ENCODE measurements around the gene TAS2R5.
A peak's percentile ranks its signal among the peaks of the same experiment; 100 is the strongest.
"Not testable (repeated sequence)": the region's sequence is repeated elsewhere in the genome, so short reads cannot be mapped to it uniquely, and the experiment has no call there.

TAS2R5 gene, protein sequence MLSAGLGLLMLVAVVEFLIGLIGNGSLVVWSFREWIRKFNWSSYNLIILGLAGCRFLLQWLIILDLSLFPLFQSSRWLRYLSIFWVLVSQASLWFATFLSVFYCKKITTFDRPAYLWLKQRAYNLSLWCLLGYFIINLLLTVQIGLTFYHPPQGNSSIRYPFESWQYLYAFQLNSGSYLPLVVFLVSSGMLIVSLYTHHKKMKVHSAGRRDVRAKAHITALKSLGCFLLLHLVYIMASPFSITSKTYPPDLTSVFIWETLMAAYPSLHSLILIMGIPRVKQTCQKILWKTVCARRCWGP

DNA sequence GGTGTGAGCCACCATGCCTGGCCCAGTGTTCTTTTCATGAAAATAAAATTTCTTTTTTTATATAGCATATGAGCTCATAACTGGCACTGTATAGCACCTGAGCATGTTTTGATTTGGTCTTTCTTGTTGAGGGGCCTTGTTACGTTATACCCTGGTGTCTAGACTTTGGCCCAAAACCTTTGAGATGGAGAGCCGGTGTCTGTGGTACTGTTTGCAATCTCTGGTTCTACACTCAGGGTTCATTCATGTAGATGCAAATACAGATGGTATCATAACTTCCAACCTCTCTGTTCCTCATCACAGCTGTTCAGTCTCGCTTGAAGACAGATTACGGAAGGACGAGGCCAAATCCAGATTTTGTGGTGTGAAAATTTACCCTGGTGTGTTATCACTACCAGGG, at the start of gene TAS2R5:
TAS2R5 (plus strand) TSS at position 301 of the 400 bp plus-strand sequence. CDS start 145 bp downstream, outside the sequence.
- DNase-seq (ENCODE audit: low spot score), result no peak

GRCh38 chr7:141742229-141742628, 47.8 kb upstream of the TAS2R5 start:
- DNase-seq (ENCODE audit: low spot score), result no peak

GRCh38 chr7:141744131-141744530, 45.9 kb upstream of the TAS2R5 start:
- DNase-seq (ENCODE audit: low spot score), result no peak

DNA sequence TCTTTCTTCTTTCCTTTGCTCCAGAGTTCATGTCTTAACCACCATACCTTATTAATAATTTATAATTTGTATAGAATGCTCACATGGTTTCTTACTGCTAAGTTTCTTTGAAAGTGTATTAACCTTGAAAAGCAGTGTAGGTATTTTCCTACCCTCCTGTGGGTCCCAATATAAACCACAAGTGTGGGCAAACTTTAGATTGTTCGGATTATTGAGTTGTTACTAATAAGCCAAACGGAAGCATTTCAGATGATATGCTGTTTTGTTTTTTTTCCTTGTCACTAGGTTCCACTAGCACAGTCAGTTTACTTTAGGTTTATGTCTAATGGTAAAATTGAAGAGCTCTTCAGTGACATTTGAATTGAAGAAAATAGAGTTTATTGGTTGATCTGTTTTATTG, 41.6 kb upstream of the TAS2R5 start:
- DNase-seq (ENCODE audit: low spot score), result no peak

GRCh38 chr7:141751904-141752303, 38.1 kb upstream of the TAS2R5 start:
- not testable (repeated sequence) for DNase-seq (ENCODE audit: low spot score)

DNA sequence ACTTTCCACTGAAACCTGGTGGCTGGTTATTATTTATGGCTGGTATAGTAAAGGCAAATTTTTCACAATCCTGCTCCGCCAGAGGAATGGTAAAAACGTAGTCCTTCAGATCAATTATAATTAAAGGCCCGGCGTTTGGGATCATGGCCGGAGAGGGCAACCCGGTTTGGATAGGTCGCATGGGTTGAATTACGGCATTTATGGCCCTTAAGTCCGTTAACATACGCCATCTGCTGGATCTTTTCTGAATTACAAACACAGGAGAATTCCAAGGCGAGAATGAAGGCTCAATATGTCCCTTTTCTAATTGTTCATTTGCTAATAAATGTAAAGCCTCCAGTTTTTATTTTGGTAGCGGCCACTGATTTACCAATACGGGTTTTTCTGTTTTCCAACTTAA, 37.4 kb upstream of the TAS2R5 start:
- no peak for DNase-seq (ENCODE audit: low spot score)

DNA sequence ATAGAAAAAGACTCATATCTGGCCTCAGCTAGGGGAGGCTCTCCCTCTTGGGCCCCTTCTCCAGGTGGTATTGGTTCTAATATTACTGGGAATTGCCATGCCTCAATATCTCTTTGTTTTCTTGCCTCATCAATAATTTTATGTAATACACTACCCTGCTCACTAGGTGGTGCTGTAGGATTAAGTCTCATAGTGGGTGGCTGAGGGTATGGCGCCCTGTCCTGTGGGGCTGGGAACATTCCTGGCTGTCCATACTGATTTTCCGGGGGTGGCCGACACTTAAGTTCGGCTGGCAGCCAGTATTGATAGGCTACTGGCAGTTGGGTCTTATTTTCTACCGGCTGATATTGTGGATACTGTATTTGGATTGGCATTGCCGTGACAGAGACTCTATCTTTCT, 35.1 kb upstream of the TAS2R5 start:
- peak; percentile 15 for DNase-seq (ENCODE audit: low spot score)

DNA sequence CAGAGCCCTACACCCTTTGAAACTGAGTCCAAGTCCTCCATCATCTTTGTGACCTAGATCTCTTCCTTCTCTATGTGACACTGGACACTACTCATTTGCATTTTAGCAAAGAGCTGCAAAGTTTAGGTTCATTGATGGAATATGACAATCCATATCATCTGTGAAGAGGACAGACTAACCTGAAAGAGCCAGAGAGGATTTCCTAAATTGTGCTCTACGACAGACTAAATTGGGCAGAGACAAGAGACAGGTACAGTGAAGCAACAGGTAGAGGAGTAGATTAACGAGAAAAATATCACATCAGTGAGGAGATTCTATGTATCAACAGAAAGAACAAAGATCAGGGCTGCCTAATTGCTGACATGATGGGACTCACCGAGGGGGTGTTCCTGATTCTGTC, 26.2 kb upstream of the TAS2R5 start, which contains the start of gene TAS2R3:
TAS2R3 (plus strand) TSS at position 301 of the 400 bp plus-strand sequence; CDS start at position 363, 62 bp downstream.
- DNase-seq (ENCODE audit: low spot score), result no peak

DNA sequence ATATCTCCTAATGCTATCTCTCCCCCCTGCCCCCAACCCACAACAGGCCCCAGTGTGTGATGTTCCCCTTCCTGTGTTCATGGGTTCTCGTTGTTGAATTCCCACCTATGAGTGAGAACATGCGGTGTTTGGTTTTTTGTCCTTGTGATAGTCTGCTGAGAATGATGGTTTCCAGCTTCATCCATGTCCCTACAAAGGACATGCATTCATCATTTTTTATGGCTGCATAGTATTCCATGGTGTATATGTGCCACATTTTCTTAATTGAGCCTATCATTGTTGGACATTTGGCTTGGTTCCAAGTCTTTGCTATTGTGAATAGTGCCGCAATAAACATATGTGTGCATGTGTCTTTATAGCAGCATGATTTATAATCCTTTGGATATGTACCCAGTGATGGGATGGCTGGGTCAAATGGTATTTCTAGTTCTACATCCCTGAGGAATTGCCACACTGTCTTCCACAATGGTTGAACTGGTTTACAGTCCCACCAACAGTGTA, 19.9 kb upstream of the TAS2R5 start:
- not testable (repeated sequence) for DNase-seq (ENCODE audit: low spot score)

GRCh38 chr7:141776374-141776773, 13.6 kb upstream of the TAS2R5 start, which contains the start of gene TAS2R4:
TSS of gene TAS2R4 (plus strand) at chr7:141776674. CDS start at chr7:141778489, 1,815 bp downstream.
- DNase-seq (ENCODE audit: low spot score), result no peak

DNA sequence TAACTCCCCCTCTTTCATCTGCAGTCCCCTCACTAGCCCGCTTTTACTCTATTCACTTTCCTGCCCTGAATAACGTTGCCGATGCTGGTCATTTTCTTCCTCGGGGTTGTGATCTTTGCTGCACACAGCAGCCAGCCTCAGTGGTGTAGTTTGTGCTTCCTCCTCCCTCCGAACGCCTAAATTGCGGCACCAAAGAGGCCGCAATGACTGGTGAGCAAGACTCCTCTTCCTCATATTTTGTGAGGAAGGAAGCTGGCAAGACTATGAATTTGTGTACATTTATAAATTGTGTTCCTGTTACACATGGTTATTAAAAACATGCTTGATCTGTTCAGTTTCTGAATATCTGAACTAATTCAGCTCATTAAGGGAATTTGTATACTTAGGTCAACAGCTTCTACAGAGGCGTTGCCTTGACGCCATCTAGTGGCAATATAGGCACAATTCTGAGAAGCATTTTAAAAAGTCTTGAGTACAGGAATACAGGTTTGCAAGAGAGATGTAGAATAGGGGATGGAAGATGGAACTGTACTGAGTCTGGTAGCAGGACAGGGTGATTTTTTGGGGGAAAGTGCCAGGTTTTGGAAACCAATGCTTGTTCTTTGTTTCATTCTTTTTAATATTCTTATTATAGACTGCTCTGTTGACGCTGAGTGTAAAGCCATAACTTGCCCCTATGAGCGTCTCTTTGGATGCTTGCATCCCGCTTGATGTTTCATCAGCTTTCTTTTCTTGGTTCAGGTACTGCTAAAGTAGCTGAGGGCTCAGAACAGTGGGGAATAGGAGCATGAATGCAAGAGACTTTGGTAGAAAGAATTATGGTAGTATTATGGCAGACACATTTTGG, 4.1 kb upstream of the TAS2R5 start:
- peak; percentile 30 for DNase-seq (ENCODE audit: low spot score)

DNA sequence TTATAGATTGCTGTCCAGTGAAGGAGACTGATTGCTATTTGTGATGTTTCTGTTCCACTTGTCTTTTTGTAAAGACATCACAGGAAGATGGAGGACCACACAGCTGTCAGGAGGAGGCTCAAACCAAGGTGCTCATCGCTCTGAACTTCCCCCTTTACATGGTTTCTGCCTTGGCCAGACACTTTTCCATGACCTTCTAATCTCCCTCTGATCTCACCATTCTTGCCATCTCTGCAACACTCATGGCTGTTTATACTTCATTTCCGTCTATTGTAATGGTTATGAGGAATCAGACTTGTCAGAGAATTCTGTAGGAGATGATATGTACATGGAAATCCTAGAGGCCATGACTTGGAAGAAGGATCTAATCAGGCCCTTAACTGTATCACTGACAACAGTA, 1.7 kb upstream of the TAS2R5 start:
- no peak for DNase-seq (ENCODE audit: low spot score)

DNA sequence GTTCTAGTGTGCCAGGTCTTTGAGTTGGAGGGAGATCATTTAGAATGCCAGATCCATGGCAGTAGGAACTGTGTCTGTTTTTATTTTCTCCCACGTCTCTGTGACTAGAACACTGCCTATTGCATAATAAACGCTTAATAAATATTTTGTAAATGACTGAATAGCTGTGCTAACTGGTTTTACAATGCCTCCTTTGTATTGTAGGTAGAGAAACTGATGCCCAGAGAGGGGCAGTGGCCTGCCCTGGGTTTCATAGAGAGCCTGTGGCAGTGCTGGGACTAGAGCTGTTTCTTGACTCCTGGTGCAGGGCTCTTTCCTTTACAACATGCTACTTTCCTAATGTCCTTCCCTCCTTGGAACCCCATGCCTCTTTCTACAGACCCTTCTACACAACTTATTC, 2.5 kb downstream of the TAS2R5 start:
- no peak for DNase-seq (ENCODE audit: low spot score)

GRCh38 chr7:141820067-141820466, 30.1 kb downstream of the TAS2R5 start:
- no peak for DNase-seq (ENCODE audit: low spot score)

DNA sequence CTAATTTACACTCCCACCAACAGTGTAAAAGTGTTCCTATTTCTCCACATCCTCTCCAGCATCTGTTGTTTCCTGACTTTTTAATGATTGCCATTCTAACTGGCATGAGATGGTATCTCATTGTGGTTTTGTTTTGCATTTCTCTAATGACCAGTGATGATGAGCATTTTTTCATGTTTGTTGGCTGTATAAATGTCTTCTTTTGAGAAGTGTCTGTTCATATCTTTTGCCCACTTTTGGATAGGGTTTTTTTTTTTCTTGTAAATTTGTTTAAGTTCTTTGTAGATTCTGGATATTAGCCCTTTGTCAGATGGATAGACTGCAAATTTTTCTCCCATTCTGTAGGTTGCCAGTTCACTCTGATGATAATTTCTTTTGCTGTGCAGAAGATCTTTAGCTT, 32.4 kb downstream of the TAS2R5 start:
- not testable (repeated sequence) for DNase-seq (ENCODE audit: low spot score)

DNA sequence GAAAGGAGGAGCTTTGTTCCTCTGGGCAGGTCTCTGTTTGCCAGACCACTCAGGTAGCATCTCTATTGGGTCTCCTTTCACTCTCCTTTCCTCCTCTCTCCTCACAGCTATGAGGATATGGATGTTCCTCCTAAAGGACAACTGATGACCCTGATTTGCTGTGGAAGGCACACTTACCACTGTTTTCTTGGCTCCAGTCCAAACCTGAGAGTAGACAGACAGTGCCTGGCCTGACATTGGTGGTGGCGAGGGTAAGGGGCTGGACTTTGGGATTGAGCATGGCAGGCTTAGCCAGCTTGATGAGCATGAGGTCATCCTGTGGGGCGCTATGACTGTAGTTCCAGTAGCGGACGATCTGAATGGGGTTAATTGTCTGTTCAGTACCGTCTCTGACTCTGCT, 47.7 kb downstream of the TAS2R5 start:
- DNase-seq (ENCODE audit: low spot score), result no peak

GRCh38 chr7:141838581-141838980, 48.6 kb downstream of the TAS2R5 start:
- DNase-seq (ENCODE audit: low spot score), result no peak

DNA sequence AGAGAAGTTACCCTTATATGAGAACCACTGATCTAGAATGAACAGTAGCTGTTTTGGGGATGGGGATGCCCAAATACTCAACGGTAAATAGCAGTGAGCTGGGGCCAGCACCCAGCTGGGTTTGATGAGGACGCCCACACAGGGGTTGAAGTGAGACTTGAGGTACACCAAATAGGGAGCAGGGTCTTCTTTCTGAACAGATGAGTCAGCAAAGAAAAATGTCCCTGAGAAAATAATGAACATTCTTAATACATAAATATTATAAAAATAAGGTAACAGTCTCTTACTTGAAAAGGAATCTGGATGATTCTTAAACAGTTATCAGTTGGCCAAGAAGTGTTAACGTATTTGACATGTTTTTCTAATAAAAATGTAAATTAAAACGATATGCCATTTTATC, 49.2 kb downstream of the TAS2R5 start:
- DNase-seq (ENCODE audit: low spot score), result no peak

GRCh38 chr7:141840708-141841107, 50.7 kb downstream of the TAS2R5 start:
- DNase-seq (ENCODE audit: low spot score), result no peak

Measured in HuH-7 (cell line).